ENCODE results near the gene VPS54. TPM values are rescaled to one million over a fixed set of nuclear protein-coding genes. Genes with fewer than 3 reads are reported as not detected.
A peak's percentile ranks its signal among the peaks of the same experiment; 100 is the strongest.

Gene VPS54
- total RNA-seq, 1 donor from 2014 or later = 44.3 TPM

- no peak overlapping the region for H2AFZ ChIP-seq (replicated peaks)
- H3K4me2 ChIP-seq = no peak overlapping the region
- H3K27me3 ChIP-seq = no peaks in the 10 kb centered on the region
- peaks cover 20% of the 10 kb centered on the region for H3F3A ChIP-seq (ENCODE audit: low read depth)
- H3K4me3 ChIP-seq = no peak overlapping the region
- H3K9me3 ChIP-seq (ENCODE audit: low read depth) = no peaks in the 10 kb centered on the region
- TF ChIP-seq CTCF (IDR thresholded peaks at IDR 0.05) = no peak
- TF ChIP-seq EZH2 (IDR thresholded peaks at IDR 0.05) = no peak
- TF ChIP-seq EZH2phosphoT487 (IDR thresholded peaks at IDR 0.05) = no peak
- Mint-ChIP-seq H3K36me3 (no peaks in the 10 kb centered on the region), H3K27me3 (ENCODE audit: insufficient read depth, low read depth) (peaks cover 9% of the 10 kb centered on the region), H3K4me1 (peaks cover 14% of the 10 kb centered on the region), H3K27ac (no peak overlapping the region), H3K9me3 (no peaks in the 10 kb centered on the region), H3K4me3 (no peak overlapping the region)
- H3K27ac ChIP-seq = no peak overlapping the region
- H3K36me3 ChIP-seq = no peaks in the 10 kb centered on the region
- H3K9ac ChIP-seq = no peak overlapping the region
- H3K4me1 ChIP-seq = peaks cover 13% of the 10 kb centered on the region
- no peaks in the 10 kb centered on the region for H4K20me1 ChIP-seq (ENCODE audit: low read depth)
- peak; percentile 12 for DNase-seq (ENCODE audit: low spot score)
- H3K79me2 ChIP-seq (ENCODE audit: low read depth) = peaks cover under 1% of the 10 kb centered on the region
These were observed 4.4 kb upstream of the VPS54 start for GRCh38 chr2:64023485-64024258.

GRCh38 chr2:64021578-64021977 is 2.4 kb upstream of the VPS54 start:
- no peaks in the 10 kb centered on the region for H3K9me3 Mint-ChIP-seq
- H3K4me1 ChIP-seq = peaks cover 17% of the 10 kb centered on the region
- no peak for DNase-seq (ENCODE audit: low spot score)
- no peak overlapping the region for H2AFZ ChIP-seq (replicated peaks)
- peaks cover 14% of the 10 kb centered on the region for H4K20me1 ChIP-seq (ENCODE audit: low read depth)
- H3K27me3 Mint-ChIP-seq (ENCODE audit: insufficient read depth, low read depth) = peaks cover 8% of the 10 kb centered on the region
- H3K9me3 ChIP-seq (ENCODE audit: low read depth) = no peaks in the 10 kb centered on the region
- peaks cover 25% of the 10 kb centered on the region for H3F3A ChIP-seq (ENCODE audit: low read depth)
- TF ChIP-seq EZH2phosphoT487 (IDR thresholded peaks at IDR 0.05) = no peak
- TF ChIP-seq CTCF (IDR thresholded peaks at IDR 0.05) = no peak
- TF ChIP-seq EZH2 (IDR thresholded peaks at IDR 0.05) = no peak
- H3K36me3 Mint-ChIP-seq = no peaks in the 10 kb centered on the region
- H3K79me2 ChIP-seq (ENCODE audit: low read depth) = peaks cover 21% of the 10 kb centered on the region
- no peak overlapping the region for H3K4me2 ChIP-seq
- H3K9ac ChIP-seq = no peak overlapping the region
- no peak overlapping the region for H3K27ac ChIP-seq
- H3K4me3 Mint-ChIP-seq = no peak overlapping the region
- H3K4me1 Mint-ChIP-seq = peaks cover 23% of the 10 kb centered on the region
- no peaks in the 10 kb centered on the region for H3K27me3 ChIP-seq
- no peaks in the 10 kb centered on the region for H3K36me3 ChIP-seq
- no peak overlapping the region for H3K27ac Mint-ChIP-seq
- no peak overlapping the region for H3K4me3 ChIP-seq

- Mint-ChIP-seq H3K27ac (peak overlapping the region; percentile 100), H3K4me1 (peaks cover 27% of the 10 kb centered on the region), H3K9me3 (no peaks in the 10 kb centered on the region), H3K4me3 (peak overlapping the region; percentile 93), H3K36me3 (no peaks in the 10 kb centered on the region), H3K27me3 (ENCODE audit: insufficient read depth, low read depth) (peaks cover 6% of the 10 kb centered on the region)
- Histone ChIP-seq H3K27ac (peak overlapping the region; percentile 94), H3F3A (ENCODE audit: low read depth) (peaks cover 28% of the 10 kb centered on the region), H2AFZ (replicated peaks) (peak overlapping the region; percentile 97), H3K4me2 (peak overlapping the region; percentile 78), H3K9ac (no peak overlapping the region), H3K27me3 (no peaks in the 10 kb centered on the region), H3K9me3 (ENCODE audit: low read depth) (no peaks in the 10 kb centered on the region), H3K4me3 (peak overlapping the region; percentile 73), H3K79me2 (ENCODE audit: low read depth) (peaks cover 36% of the 10 kb centered on the region), H3K4me1 (peaks cover 17% of the 10 kb centered on the region), H3K36me3 (no peaks in the 10 kb centered on the region), H4K20me1 (ENCODE audit: low read depth) (peaks cover 24% of the 10 kb centered on the region)
- TF ChIP-seq EZH2phosphoT487 (IDR thresholded peaks at IDR 0.05) (no peak), CTCF (IDR thresholded peaks at IDR 0.05) (no peak), EZH2 (IDR thresholded peaks at IDR 0.05) (no peak)
- no peak for DNase-seq (ENCODE audit: low spot score)
These were observed 824 bp upstream of the VPS54 start for GRCh38 chr2:64019975-64020528.
